GM06990 (cell line): Measurements from ENCODE around the gene GAB3.

Experiments
- DNase-seq: peaks from one replicate; pipeline ENCODE4 v3.0.0-alpha.2; 2011; ENCODE audit not compliant: insufficient read length; ENCODE audit errors: extremely low read depth
- H3K27me3 ChIP-seq: replicated peaks from 2 replicates; pipeline ENCODE4 v1.6.0; 2011; ENCODE audit warnings: low read length; ENCODE audit not compliant: control insufficient read depth, insufficient read depth
- H3K36me3 ChIP-seq: 2 replicates; pipeline ENCODE4 v1.5.1; 2011; ENCODE audit warnings: low read length; ENCODE audit not compliant: control insufficient read depth, insufficient read depth
- H3K4me3 ChIP-seq: replicated peaks from 2 replicates; pipeline ENCODE4 v1.5.1; 2011; ENCODE audit warnings: low read depth, mild to moderate bottlenecking, control low read depth, low read length
- TF ChIP-seq, protein P1 (sequence below): IDR thresholded peaks from 2 replicates; pipeline ENCODE4 v1.5.1; 2011; ENCODE audit warnings: low read length, control low read depth, mild to moderate bottlenecking, inconsistent platforms; ENCODE audit not compliant: insufficient read depth, poor library complexity, severe bottlenecking

Gene GAB3

GRCh38 chrX:154661899-154662298 lies 89.0 kb downstream of the GAB3 start:
- TF ChIP-seq, protein P1, sequence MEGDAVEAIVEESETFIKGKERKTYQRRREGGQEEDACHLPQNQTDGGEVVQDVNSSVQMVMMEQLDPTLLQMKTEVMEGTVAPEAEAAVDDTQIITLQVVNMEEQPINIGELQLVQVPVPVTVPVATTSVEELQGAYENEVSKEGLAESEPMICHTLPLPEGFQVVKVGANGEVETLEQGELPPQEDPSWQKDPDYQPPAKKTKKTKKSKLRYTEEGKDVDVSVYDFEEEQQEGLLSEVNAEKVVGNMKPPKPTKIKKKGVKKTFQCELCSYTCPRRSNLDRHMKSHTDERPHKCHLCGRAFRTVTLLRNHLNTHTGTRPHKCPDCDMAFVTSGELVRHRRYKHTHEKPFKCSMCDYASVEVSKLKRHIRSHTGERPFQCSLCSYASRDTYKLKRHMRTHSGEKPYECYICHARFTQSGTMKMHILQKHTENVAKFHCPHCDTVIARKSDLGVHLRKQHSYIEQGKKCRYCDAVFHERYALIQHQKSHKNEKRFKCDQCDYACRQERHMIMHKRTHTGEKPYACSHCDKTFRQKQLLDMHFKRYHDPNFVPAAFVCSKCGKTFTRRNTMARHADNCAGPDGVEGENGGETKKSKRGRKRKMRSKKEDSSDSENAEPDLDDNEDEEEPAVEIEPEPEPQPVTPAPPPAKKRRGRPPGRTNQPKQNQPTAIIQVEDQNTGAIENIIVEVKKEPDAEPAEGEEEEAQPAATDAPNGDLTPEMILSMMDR: no peak
- Histone ChIP-seq H3K27me3 (no peaks in the 10 kb centered on the region), H3K4me3 (no peak overlapping the region), H3K36me3 (no peaks in the 10 kb centered on the region)
- no peak for DNase-seq

DNA sequence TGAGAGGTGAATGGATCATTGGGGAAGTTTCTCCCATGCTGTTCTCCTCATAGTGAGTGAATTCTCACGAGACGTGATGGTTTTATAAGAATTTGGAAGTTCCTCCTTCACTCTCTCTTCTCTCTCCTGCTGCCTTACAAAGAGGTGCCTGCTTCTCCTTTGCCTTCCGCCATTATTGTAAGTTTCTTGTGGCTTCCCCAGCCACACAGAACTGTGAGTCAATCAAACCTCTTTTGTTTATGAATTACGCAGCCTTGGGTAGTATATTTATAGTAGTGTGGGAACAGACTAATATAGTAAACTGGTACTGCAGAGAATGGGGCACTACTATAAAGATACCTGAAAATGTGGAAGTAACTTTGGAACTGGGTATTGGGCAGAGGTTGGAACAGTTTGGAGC lies 89.7 kb downstream of the GAB3 start:
- no peak for DNase-seq
- TF ChIP-seq, protein P1: no peak
- no peaks in the 10 kb centered on the region for H3K27me3 ChIP-seq

GRCh38 chrX:154660541-154660940 lies 90.3 kb downstream of the GAB3 start:
- Histone ChIP-seq H3K27me3 (no peaks in the 10 kb centered on the region), H3K36me3 (no peaks in the 10 kb centered on the region), H3K4me3 (no peak overlapping the region)
- TF ChIP-seq, protein P1: no peak
- no peak for DNase-seq

More for the DNA sequence above, 89.7 kb downstream of the GAB3 start:
- no peaks in the 10 kb centered on the region for H3K36me3 ChIP-seq
- no peak overlapping the region for H3K4me3 ChIP-seq

GRCh38 chrX:154658957-154659356 lies 91.9 kb downstream of the GAB3 start:
- DNase-seq: no peak
- TF ChIP-seq, protein P1: no peak

GRCh38 chrX:154658187-154658586 lies 92.7 kb downstream of the GAB3 start:
- TF ChIP-seq, protein P1: no peak
- no peak overlapping the region for H3K4me3 ChIP-seq
- no peak for DNase-seq
- H3K27me3 ChIP-seq: no peaks in the 10 kb centered on the region
- H3K36me3 ChIP-seq: no peaks in the 10 kb centered on the region

More at GRCh38 chrX:154658957-154659356, 91.9 kb downstream of the GAB3 start:
- Histone ChIP-seq H3K4me3 (no peak overlapping the region), H3K36me3 (no peaks in the 10 kb centered on the region), H3K27me3 (no peaks in the 10 kb centered on the region)

- Histone ChIP-seq H3K27me3 (no peaks in the 10 kb centered on the region), H3K4me3 (no peak overlapping the region), H3K36me3 (no peaks in the 10 kb centered on the region)
- TF ChIP-seq, protein P1: no peak
- DNase-seq: no peak
Observed at GRCh38 chrX:154657226-154657805, 93.6 kb downstream of the GAB3 start.
